CD4-positive, alpha-beta T cell treated with Interleukin-17A for 4 hours (primary cell): ENCODE results near the gene COL5A1.

Source experiments
- DNase-seq: peaks from one replicate; pipeline ENCODE4 v3.0.0-alpha.2; 2020; ENCODE audit warnings: mixed read lengths

Gene COL5A1

DNA sequence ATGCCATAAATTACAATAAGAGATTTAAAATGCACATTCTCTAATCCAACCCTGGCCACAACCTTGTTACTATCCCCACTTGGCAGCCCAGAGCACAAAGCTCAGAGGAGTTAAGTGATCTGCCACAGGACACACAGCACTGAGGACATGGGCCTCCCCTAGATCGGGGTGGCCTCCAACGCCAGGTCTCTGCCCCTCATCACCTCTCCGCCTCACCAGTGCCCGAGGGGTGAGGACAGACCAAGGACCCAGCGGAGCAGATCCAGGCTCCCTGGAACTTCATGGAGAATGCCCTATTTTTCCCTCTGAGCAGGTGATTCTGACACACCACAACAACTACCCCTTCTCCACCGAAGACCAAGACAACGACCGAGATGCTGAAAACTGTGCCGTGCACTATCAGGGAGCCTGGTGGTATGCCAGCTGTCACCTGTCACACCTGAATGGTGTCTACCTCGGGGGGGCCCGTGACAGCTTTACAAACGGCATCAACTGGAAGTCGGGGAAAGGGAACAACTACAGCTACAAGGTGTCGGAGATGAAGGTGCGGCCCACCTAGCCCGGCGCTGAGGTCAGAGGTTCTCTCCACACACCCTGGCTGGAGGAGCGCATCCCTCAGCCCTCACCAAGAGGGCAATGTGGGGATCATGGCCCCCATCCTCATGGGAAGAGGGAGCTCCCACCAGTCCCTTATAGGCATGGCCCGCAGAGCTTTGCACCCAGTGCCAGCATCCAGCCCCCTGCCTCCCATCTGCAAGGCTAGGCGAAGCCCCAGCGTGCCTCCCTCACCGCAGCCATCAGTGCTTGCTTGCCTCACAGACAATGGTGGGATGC is 226.5 kb downstream of the COL5A1 start:
- no peak for DNase-seq

DNA sequence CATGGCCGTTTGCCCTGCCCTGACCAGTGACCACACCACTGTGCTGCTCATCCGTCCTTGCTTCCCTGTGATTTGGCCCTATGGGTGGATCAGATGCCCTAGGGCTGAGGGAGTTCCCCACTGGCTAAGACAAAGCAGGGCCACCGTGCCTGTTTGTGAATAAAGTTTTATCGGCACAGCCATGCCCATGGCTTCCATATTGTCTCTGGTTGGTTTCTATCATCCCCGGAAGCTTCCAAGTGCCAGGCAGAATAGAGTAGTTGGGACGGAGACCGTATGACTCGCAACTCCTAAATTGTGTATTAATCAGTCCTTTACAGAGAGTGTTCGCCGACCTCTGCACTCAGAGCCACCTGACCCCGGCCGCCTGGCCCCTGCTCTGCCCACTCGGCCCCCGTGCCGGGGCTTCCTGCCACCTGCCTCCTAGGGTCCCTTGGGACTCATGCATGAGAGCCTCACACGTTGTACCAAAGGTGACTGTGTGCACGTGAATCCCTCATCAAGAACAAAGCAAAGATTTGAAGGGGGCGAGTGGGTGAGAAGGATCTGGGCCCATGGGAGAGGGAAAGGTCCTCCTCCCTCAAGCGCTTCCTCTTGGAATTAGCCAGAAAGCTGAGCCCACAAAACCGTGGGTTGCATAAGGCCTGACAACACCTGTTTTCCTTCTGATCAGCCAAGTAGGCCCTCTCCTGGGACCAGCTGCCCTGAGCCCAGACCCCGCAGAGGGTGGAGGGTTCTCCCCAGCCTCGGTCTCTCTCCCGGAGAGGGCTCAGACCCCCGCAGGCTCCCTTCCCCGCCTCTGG is 227.3 kb downstream of the COL5A1 start:
- no peak for DNase-seq

- DNase-seq = no peak
Observed at GRCh38 chr9:134869554-134870300, 228.1 kb downstream of the COL5A1 start.

GRCh38 chr9:134870301-134870694 is 228.7 kb downstream of the COL5A1 start:
- DNase-seq = no peak

- DNase-seq = no peak
Observed at GRCh38 chr9:134870746-134871662, 229.4 kb downstream of the COL5A1 start.

- DNase-seq = no peak
Observed at GRCh38 chr9:134871697-134872340, 230.2 kb downstream of the COL5A1 start.

GRCh38 chr9:134872482-134873231 is 231.1 kb downstream of the COL5A1 start:
- no peak for DNase-seq

DNA sequence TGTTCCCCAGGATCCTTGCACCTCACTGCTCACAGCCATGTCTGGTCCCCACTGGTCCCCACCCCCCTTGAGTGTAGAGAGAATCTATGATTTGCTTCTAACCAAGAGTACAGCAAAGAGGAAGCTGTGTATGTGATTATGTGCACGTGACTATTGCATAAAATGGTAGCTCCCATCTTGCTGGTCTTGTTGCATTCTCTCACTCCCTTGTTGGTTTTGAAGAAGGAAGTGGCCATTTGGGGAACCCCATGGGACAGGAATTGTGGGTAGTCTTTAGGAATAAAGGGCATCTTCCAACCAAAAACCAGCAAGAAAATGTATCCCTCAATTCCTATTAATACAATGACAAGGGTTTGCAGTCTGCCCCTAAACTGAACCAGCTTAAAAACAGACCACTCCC is 233.8 kb downstream of the COL5A1 start:
- no peak for DNase-seq

GRCh38 chr9:134877541-134877940 is 235.9 kb downstream of the COL5A1 start:
- DNase-seq = no peak

GRCh38 chr9:134879664-134880483 is 238.3 kb downstream of the COL5A1 start:
- no peak for DNase-seq

DNA sequence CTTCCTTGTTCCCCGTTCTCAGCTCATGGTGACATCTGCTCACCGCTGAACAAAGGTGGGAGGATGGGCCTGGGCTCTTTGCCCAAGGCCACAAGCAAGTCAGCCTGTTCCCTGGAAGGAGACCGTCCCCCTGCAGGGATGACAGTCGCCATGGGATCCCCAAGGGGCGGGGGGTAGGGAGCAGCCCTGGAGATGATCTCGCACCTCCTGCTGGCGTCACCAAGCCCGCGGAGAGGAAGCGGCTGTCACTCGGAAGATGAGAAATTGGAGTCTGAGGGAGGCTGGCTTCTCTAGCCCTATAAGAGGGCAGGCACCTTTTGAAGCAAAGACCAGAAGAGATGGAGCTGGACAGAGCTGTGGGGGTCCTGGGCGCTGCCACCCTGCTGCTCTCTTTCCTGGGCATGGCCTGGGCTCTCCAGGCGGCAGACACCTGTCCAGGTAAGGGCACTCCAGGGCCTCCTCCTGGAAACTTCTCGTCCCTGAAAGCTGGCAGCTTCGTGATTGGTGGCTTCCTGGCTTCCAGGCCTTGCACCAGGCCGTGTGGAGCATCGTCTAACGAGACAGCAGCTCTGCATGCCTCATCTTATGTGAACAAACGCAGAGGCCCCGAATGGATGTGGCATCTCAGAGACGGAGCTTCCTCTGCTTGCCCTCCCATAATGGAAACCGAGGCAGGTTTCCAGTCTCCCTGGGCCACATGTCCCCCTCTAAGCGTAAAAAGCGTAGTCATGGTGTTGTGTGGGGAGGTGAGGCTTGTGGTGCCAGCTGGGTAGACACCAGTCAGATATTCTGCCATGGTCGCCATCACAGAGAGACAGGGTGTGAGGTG is 239.1 kb downstream of the COL5A1 start, which contains the start of gene FCN2:
FCN2 (plus strand) TSS at position 327 of the 829 bp plus-strand sequence; CDS start at position 339, 12 bp downstream.
- DNase-seq = no peak

DNA sequence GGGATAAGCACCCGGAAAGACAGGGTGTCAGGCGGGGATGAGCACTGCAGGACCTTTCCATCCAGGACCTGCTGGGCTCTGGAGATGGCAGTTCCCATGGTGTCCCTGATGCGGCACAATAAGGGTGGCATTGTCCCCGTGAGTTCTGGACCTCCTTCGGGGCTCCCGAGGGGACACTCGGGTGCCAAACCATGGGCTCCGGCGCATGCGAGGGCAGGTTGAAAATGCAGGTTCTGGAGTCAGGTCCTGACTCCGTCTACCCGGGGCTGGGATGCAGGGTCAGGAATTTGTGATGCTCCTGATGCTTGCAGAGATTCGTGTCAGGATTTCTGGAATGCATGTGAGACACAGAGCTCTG is 239.7 kb downstream of the COL5A1 start:
- DNase-seq = no peak

- DNase-seq = no peak
Observed at GRCh38 chr9:134882204-134882785, 240.7 kb downstream of the COL5A1 start.

DNA sequence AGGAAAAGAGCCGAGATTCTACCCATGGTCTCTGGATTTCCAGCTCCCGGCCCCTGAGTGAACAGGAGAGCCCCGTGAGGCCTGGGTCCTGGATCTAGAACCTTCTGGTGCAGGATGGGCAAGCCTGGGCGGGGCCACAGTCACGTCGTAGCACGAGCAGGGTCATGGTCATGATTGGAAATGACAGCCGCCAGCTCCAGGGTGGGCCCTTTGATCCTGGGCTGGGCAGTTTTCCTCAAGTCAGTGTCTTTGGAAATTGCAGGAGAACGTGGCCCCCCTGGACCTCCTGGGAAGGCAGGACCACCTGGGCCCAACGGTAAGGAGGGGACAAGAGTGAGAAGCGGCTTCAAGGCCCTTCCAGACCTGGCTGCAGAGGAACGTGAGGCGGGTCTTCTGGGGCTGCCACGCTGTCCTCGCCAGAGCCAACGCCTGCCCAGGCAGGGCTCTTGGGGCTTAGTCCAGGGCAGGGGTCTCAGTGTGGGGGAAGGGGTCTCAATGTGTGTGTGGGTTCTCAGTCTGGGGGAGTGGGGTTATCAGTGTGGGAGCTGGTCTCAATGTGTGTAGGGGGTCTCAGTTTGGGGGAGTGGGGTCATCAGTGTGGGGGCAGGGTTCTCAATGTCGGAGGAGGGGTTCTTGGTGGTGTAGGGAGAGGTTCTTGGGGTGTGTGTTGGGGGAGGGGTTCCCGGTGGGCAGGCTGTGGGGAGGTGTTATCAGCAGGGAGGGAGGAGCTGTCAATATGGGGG is 241.6 kb downstream of the COL5A1 start:
- DNase-seq = no peak

- no peak for DNase-seq
Observed at GRCh38 chr9:134884492-134884891, 242.9 kb downstream of the COL5A1 start.

DNA sequence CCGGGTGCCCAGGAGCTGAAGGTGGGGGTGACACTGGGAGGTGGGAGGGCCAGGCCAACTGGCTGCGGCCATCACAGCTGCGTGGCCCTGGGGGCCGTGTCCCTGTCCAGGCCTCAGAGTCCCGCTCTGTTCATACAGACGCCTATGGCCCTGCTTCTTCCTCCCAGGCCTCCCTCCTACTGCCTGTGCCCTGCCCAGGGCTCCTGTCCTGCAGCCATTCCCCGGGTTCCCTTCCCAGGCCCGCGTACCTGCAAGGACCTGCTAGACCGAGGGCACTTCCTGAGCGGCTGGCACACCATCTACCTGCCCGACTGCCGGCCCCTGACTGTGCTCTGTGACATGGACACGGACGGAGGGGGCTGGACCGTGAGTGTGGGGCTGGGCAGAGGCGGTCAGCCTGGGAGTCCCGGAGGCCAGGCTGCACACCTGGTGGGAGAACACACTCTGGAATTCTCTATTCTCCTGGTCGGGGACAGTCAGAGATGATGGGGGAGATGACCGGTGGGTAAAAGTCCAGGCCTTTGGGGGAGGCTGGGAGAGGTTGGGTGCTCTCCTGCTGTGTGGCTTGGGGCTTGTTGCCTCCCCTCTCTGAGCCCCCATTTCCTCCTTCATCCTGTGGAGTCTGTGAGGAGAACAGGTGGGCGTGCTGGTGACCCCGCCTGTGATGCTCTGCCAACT is 243.5 kb downstream of the COL5A1 start:
- DNase-seq = no peak
